Choroid plexus epithelial cell (primary cell): ENCODE data around the gene NR6A1.

Experiments used
- DNase-seq: peaks from one replicate; pipeline ENCODE4 v3.0.0-alpha.2; 2010; ENCODE audit warnings: low read depth
- H3K4me3 ChIP-seq: 2 replicates; pipeline ENCODE4 v1.5.1; 2011; ENCODE audit warnings: low read depth, mild to moderate bottlenecking, control low read depth, low read length, moderate library complexity
- CTCF ChIP-seq: conservative IDR thresholded peaks from 2 replicates; pipeline ENCODE4 v1.5.1; 2011; ENCODE audit warnings: low read depth, mild to moderate bottlenecking, control low read depth, inconsistent platforms, low read length, moderate library complexity

The NR6A1 gene

GRCh38 chr9:124710766-124711165, 60.3 kb downstream of the NR6A1 start:
- no peak overlapping the region for H3K4me3 ChIP-seq
- DNase-seq, result no peak
- no peak for TF ChIP-seq CTCF

- no peak for TF ChIP-seq CTCF
- H3K4me3 ChIP-seq, result no peak overlapping the region
- DNase-seq, result no peak
Measured at GRCh38 chr9:124709292-124709690, 61.8 kb downstream of the NR6A1 start.

DNA sequence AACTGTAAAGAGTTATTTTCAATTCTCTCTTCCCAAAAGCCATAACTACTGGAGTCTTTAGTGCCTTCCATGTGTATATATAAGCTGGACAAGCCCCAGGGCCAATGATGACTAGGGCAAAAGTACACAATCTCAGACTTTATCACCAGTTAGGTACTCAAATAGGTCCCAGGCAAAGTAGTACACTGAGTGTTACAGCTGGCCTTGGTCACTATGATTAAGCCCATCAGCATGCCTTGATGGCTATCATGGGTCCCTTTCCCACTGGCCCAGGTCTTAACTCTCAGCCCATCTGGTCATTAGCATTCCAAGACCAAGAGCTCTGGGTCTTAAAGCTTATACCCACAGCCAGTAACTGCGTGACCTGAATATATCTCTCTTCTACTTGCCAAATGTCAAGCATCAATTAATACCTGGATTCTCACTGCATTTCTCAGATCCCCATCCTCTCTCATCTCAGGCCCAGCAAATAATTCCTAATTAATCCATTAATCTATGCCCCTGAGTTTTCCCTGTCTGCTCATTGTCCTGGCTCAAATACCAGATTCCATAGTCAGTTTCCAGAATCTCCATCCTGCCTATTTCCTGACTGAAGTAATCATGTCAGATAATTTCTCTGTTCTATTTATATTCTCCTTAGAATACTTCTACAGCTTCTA, 62.3 kb downstream of the NR6A1 start:
- TF ChIP-seq CTCF, result no peak
- DNase-seq, result peak; percentile 6
- H3K4me3 ChIP-seq, result no peak overlapping the region

DNA sequence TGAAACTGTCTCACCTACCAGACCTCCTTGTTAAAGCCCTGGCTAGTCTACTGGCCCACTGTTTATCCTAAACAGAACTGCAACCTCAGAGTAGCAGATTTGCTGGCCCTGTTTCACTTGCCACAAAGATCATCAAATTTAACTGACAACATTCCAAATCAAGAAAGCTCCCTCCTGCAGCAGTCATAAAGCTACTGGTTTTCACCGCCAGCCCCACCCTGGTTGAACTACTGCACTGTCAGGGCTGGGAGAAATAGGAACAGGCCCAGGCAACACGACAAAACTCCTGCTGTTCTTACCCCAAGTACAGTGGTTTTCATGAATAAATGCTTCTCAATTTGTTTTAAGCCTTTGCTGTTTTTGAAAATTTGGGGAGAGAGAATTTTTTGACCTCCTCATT, 63.0 kb downstream of the NR6A1 start:
- no peak for DNase-seq
- H3K4me3 ChIP-seq, result no peak overlapping the region
- no peak for TF ChIP-seq CTCF

GRCh38 chr9:124707666-124708065, 63.4 kb downstream of the NR6A1 start:
- H3K4me3 ChIP-seq, result no peak overlapping the region
- no peak for TF ChIP-seq CTCF
- no peak for DNase-seq

DNA sequence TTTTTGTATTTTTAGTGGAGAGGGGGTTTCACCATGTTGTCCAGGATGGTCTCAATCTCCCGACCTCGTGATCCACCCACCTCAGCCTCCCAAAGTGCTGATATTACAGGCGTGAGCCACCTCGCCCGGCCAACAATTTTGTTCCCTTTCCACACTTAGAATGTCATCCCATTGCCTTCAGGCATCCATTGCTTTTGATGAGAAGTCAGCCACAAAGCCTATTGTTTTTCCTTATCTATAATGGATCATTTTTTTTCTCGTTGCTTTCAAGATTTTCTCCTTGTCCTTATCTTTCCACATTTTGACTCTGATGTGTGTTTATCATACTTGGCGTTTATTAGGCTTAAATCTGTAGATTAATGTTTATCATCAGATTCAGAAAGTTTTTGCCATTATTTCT, 64.4 kb downstream of the NR6A1 start:
- DNase-seq, result no peak
- no peak overlapping the region for H3K4me3 ChIP-seq
- no peak for TF ChIP-seq CTCF

GRCh38 chr9:124699575-124699974, 71.5 kb downstream of the NR6A1 start:
- no peak overlapping the region for H3K4me3 ChIP-seq
- no peak for DNase-seq
- no peak for TF ChIP-seq CTCF
